ENCODE results near the gene PCDHGA6. TPM values are rescaled to one million over a fixed set of nuclear protein-coding genes. Genes with fewer than 3 reads are reported as not detected.

Gene PCDHGA6
- total and polyA plus RNA-seq, 12 donors: 1.2 to 10.6 (median 8.1) TPM

DNA sequence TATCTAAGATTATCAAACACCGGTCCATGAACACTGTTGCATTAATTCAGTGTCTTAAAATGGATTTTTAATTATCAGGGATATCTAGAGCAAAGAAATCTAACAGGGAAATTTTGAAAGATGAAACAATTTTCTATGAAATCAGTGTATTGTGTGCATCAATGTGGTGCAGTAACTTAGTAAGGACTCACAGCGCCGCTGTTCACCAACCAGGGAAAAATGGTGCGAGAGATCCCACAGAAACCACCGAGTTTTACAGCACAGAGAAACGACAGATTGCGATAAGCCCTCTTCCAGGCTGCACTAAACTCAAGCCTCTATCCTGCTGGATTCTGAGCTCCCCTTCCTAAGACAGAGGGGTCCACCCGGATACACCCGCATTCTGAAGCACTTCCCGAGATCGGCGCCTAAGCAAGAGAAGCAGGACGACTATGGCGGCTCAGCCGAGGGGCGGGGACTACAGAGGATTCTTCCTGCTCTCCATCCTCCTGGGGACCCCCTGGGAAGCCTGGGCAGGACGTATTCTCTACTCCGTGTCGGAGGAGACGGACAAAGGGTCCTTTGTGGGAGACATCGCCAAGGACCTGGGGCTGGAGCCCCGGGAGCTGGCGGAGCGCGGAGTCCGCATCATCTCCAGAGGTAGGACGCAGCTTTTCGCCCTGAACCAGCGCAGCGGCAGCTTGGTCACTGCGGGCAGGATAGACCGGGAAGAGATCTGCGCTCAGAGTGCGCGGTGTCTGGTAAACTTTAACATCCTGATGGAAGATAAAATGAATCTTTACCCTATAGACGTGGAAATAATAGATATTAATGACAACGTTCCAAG is 9.0 kb downstream of the PCDHGA6 start, which contains the start of gene PCDHGA7:
PCDHGA7 (plus strand) TSS at position 274 of the 826 bp plus-strand sequence; CDS start at position 432, 158 bp downstream.
- DNase-seq (no peak), ATAC-seq (peak in 4 of 8 donors; percentile 15 to 50 (median 38))
- WGBS, 2 donors: 21 to 24% methylated on average over 37 of the region's 37 CpGs
- TF ChIP-seq CTCF (IDR thresholded peaks at IDR 0.05): peak in 5 of 9 donors; percentile 11 to 30 (median 21)
- peaks cover 0 to 39% (median 0%) of the 10 kb centered on the region in 7 donors for H3K27me3 ChIP-seq
- peaks cover 0 to 36% (median 0%) of the 10 kb centered on the region in 9 donors for H3K36me3 ChIP-seq
- peaks cover 0 to 100% (median 47%) of the 10 kb centered on the region in 11 donors for H3K9me3 ChIP-seq
- H3K4me3 ChIP-seq: peak within 1 kb of the TSS in 7 of 10 donors; percentile 17 to 41 (median 34)
- intact Hi-C loops (cut with DNase I): no loop called here
- peaks cover 0 to 6% (median 0%) of the 10 kb centered on the region in 9 donors for H3K4me1 ChIP-seq
- H3K27ac ChIP-seq: no peak within 1 kb of the TSS

GRCh38 chr5:141383345-141383744 is 9.7 kb downstream of the PCDHGA6 start:
- no peak for TF ChIP-seq CTCF (IDR thresholded peaks at IDR 0.05)
- WGBS, 2 donors: 47 to 48% methylated on average over 21 of the region's 21 CpGs
- Histone ChIP-seq H3K9me3 (peaks cover 0 to 97% (median 43%) of the 10 kb centered on the region in 11 donors), H3K4me1 (peaks cover 0 to 6% (median 0%) of the 10 kb centered on the region in 9 donors), H3K27me3 (peaks cover 0 to 41% (median 0%) of the 10 kb centered on the region in 7 donors), H3K27ac (no peak overlapping the region), H3K4me3 (peak overlapping the region in 3 of 10 donors; percentile 34 to 37 (median 34)), H3K36me3 (peaks cover 0 to 30% (median 0%) of the 10 kb centered on the region in 9 donors)
- intact Hi-C loops (cut with DNase I): no loop called here
- ATAC-seq: no peak
- DNase-seq: no peak

GRCh38 chr5:141384471-141385267 is 11.0 kb downstream of the PCDHGA6 start:
- no peak overlapping the region for H3K27ac ChIP-seq
- TF ChIP-seq CTCF (IDR thresholded peaks at IDR 0.05): no peak
- intact Hi-C loops (cut with DNase I): no loop called here
- ATAC-seq (peak in 1 of 8 donors; percentile 17), DNase-seq (no peak)
- 49 to 58% methylated on average over 43 of the region's 43 CpGs for WGBS, 2 donors
- peaks cover 0 to 54% (median 0%) of the 10 kb centered on the region in 7 donors for H3K27me3 ChIP-seq
- H3K9me3 ChIP-seq: peaks cover 0 to 97% (median 53%) of the 10 kb centered on the region in 11 donors
- no peak overlapping the region for H3K4me3 ChIP-seq
- H3K36me3 ChIP-seq: peaks cover 0 to 27% (median 0%) of the 10 kb centered on the region in 9 donors
- H3K4me1 ChIP-seq: peaks cover 0 to 6% (median 0%) of the 10 kb centered on the region in 9 donors
